Fibroblast of the aortic adventitia (primary cell): ENCODE measurements around the gene GPR68. TPM values are rescaled to one million over a fixed set of nuclear protein-coding genes. Genes with fewer than 3 reads are reported as not detected.

Source experiments
- DNase-seq: peaks from one replicate; pipeline ENCODE4 v3.0.0-alpha.2; 2010; ENCODE audit warnings: low read depth
- H3K4me3 ChIP-seq: 2 replicates; pipeline ENCODE4 v1.5.1; 2011; ENCODE audit warnings: low read depth, mild to moderate bottlenecking, control low read depth, low read length, moderate library complexity
- total RNA-seq: library from RNA; depleted of rRNA; stranded (reverse); fragments of >200 nt; gene quantifications from 2 replicates; pipeline ENCODE4 v1.2.3, GENCODE V29; 2012; ENCODE audit warnings: low replicate concordance
- TF ChIP-seq, protein P1 (sequence below): IDR thresholded peaks from 2 replicates; pipeline ENCODE4 v1.5.1; 2011; ENCODE audit warnings: mild to moderate bottlenecking, low read length, control low read depth, inconsistent platforms; ENCODE audit not compliant: insufficient read depth

Gene GPR68
- total RNA-seq, 1 donor, result 17.1 TPM

DNA sequence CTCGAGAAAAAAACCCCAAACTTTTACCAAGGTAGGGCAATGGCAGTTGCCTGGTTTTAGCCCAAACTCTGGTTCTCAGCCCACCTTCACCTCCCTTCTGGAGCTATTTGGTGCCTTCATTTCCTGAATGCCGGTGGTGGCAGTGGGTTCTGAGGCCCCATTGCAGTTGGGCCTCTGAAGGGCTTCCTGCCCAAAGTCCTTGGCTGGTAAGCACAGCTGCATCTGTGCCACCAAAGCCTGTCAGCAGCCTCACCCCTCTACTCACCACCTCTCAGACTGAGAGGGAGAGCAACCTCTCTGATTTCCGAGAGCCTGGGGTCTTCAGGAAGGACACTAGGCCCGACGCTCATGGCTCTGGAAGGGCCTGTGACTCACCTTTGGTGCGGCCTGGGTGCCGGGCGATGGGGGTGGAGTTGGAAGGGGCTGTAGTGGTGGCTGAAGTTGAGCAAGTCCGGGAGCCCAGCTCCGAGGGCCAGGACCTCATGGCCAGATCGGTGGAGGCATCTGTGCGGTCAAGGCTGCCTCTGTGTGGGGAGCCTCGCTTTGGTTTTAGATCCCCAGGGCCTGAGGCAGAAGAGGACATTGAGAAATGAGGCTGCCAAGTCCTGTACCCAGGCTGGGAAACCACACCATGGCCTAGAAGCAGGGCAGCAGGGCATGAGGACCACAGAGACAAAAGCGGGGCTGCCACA is 38.6 kb upstream of the GPR68 start:
- DNase-seq, result no peak
- H3K4me3 ChIP-seq, result no peak overlapping the region
- TF ChIP-seq, protein P1, sequence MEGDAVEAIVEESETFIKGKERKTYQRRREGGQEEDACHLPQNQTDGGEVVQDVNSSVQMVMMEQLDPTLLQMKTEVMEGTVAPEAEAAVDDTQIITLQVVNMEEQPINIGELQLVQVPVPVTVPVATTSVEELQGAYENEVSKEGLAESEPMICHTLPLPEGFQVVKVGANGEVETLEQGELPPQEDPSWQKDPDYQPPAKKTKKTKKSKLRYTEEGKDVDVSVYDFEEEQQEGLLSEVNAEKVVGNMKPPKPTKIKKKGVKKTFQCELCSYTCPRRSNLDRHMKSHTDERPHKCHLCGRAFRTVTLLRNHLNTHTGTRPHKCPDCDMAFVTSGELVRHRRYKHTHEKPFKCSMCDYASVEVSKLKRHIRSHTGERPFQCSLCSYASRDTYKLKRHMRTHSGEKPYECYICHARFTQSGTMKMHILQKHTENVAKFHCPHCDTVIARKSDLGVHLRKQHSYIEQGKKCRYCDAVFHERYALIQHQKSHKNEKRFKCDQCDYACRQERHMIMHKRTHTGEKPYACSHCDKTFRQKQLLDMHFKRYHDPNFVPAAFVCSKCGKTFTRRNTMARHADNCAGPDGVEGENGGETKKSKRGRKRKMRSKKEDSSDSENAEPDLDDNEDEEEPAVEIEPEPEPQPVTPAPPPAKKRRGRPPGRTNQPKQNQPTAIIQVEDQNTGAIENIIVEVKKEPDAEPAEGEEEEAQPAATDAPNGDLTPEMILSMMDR, result no peak

DNA sequence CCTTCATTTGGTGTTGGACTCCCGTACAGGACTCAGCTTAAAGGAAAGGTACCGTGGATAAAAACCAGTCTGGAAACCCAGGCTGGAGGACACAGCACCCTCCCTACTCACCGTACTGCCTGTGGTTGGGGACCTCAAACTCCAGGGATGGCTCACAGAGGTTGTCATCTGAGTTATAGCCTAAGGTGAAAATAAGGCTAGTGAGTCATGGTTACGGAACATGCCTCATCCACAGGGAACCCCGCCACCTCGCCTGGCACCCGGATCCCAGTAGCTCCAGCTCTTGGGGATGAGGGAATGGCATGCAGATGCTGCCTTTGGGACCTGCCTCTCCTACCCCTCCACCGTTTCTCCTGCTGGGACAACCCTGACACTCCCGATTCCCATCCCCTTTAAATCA is 36.8 kb upstream of the GPR68 start:
- no peak for DNase-seq
- TF ChIP-seq, protein P1, result no peak
- H3K4me3 ChIP-seq, result no peak overlapping the region

DNA sequence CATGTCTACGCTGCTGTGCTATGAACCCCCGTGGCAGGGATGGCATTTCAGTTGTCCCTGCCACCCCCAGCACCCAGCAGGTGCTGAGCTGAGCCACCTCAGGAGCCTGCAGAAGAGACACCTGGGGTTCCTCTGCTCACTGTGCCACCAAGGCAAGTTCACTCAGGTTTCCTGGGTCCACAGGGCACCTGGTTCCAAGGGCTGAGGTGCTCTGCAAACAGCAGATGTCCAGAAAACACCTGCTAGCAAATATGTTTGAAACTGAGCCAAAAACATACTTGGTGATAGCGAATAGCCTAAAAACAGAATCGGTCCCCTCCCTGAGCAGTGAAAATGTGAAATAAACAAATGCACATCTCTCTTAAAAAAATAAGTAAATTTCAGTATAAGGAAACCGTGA is 35.6 kb upstream of the GPR68 start:
- TF ChIP-seq, protein P1, result no peak
- H3K4me3 ChIP-seq, result no peak overlapping the region
- no peak for DNase-seq

DNA sequence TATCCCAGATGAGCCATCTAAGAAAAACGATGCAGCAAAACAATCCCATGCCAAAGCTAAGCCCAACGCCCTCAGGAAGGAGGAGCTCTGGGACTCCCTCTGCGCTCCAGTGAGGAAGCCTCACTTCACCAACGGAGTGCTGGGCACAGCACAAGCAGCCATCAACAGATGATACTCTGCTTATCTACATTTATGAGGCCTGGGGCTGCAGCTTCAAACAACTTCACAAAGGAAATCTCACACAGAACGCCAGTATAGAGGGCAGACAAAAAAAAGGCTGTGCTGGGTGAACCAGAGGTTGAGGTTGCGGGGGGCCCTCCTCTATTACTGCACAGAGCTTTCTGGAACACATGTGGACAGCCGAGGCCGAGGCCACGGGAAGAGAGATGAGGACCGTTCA is 34.9 kb upstream of the GPR68 start:
- TF ChIP-seq, protein P1, result no peak
- no peak for DNase-seq

DNA sequence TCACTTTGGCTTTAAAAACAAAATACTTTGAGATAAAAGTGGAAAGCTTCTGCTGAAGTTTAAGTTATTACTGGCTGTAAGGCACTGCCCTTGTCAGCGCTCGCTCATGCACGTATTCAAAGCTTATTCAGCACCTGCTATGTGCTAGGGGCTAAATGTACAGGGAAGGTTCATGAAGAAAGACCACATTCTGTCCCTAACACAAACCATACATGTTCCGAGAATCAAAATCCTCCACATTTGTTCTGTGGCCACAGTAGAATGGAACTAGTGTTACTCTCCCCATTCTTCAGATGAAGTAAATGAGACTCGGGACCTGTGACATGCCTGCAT is 33.8 kb upstream of the GPR68 start:
- H3K4me3 ChIP-seq, result no peak overlapping the region
- DNase-seq, result no peak
- TF ChIP-seq, protein P1, result no peak

More for the DNA sequence above, 34.9 kb upstream of the GPR68 start:
- H3K4me3 ChIP-seq, result no peak overlapping the region

DNA sequence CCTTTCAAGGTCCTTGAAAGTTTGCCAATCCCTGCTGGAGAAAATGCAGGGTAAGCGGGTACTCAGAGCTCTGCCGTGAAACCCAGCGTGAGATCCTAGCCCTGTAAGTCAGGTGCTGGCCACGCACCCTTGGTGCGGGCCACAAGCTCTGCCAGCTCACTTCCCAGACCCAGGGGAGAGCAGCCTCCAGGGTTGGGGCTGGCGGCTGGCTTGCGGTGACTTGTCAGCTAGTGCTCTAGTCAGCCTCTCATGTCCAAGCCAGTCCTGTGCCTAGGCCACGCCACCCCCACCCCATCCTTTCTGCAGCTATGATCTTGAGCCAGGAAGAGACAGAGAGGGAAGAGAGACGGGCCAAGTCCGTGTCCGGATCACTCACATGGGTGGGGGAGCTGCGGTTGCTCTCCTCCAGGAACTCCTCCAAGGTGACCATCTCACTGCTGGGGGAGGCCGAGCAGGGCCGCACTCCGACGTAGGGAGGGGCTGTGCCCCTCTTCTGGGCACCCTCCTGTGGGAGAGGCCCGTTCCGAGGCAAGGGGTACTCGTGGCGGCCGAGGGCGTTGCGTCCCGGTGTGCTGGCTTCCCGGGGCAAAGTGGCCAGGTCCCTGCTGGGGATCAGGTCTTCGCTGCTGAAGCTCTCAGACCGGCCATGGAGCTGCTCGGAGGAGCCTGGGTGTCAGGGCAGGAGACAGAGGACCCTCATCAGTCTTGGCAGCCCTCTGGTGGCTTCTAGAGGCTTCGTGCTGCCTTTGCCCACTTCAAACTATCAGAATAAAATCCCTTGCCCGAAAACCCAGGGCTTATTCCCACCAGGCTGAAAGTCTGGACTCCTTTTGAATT is 33.3 kb upstream of the GPR68 start:
- TF ChIP-seq, protein P1, result no peak
- DNase-seq, result no peak
- no peak overlapping the region for H3K4me3 ChIP-seq
